Measurements from ENCODE around the gene NTSR2. TPM values are rescaled to one million over a fixed set of nuclear protein-coding genes. Genes with fewer than 3 reads are reported as not detected.
A peak's percentile ranks its signal among the peaks of the same experiment; 100 is the strongest.

Gene NTSR2
- total RNA-seq, 4 donors from 2014 or later = not detected

DNA sequence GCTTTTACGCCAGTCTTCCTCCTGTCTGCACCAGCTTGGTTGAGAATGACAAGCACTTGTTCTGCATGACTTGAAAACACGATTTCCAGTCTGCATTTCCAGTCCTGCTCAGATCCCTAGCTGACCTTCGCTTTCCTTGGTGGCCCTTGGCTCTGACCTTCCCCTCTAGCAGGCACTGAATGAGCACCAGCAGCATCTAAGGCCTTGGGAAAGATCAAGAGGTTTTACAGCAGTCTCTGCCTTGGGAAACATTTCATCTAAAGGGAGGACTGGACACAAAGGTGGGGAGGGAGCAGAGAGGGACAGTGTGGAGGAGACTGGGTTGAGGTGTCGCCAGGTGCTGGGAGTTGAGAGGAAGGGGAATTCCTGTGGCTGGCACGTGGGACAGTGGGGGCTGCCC lies 30.5 kb downstream of the NTSR2 start:
- no peak for TF ChIP-seq POLR2A (IDR thresholded peaks at IDR 0.05)
- TF ChIP-seq, protein P1, sequence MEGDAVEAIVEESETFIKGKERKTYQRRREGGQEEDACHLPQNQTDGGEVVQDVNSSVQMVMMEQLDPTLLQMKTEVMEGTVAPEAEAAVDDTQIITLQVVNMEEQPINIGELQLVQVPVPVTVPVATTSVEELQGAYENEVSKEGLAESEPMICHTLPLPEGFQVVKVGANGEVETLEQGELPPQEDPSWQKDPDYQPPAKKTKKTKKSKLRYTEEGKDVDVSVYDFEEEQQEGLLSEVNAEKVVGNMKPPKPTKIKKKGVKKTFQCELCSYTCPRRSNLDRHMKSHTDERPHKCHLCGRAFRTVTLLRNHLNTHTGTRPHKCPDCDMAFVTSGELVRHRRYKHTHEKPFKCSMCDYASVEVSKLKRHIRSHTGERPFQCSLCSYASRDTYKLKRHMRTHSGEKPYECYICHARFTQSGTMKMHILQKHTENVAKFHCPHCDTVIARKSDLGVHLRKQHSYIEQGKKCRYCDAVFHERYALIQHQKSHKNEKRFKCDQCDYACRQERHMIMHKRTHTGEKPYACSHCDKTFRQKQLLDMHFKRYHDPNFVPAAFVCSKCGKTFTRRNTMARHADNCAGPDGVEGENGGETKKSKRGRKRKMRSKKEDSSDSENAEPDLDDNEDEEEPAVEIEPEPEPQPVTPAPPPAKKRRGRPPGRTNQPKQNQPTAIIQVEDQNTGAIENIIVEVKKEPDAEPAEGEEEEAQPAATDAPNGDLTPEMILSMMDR (IDR thresholded peaks at IDR 0.05) = no peak
- H3K4me1 ChIP-seq = peaks cover 2 to 7% of the 10 kb centered on the region in 2 donors
- no peak overlapping the region for H3K4me3 ChIP-seq (replicated peaks in 1 of 3)
- DNase-seq = no peak
- intact Hi-C loops (cut with DNase I) = no loop called here
- WGBS, 2 donors = 78 to 84% methylated on average over 5 of the region's 5 CpGs
- no peaks in the 10 kb centered on the region for H3K27me3 ChIP-seq
- H3K36me3 ChIP-seq = no peaks in the 10 kb centered on the region
- no peak overlapping the region for H3K27ac ChIP-seq
- H3K9me3 ChIP-seq = no peaks in the 10 kb centered on the region

DNA sequence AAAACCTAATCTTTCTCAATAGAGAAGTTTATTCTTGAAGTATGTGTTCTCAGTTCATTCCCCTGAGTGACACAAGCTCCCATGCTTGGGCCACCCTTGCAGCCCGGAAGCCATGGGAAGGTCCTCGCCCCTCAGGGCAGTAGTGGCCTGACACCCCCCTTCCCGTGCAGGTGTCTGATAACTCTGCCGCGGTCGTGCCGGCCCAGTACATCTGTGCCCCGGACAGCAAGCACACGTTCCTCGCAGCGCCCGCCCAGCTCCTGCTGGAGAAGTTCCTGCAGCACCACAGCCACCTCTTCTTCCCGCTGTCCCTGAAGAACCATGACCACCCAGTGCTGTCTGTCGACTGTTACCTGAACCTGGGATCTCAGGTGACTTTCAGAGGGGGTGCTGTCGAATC lies 32.4 kb downstream of the NTSR2 start:
- TF ChIP-seq, protein P1 (IDR thresholded peaks at IDR 0.05) = no peak
- no peak for TF ChIP-seq POLR2A (IDR thresholded peaks at IDR 0.05)
- H3K4me3 ChIP-seq (replicated peaks in 1 of 3) = no peak overlapping the region
- no peaks in the 10 kb centered on the region for H3K9me3 ChIP-seq
- H3K4me1 ChIP-seq = peaks cover 8 to 15% of the 10 kb centered on the region in 2 donors
- H3K36me3 ChIP-seq = no peaks in the 10 kb centered on the region
- H3K27me3 ChIP-seq = no peaks in the 10 kb centered on the region
- DNase-seq = no peak
- 95 to 98% methylated on average over 15 of the region's 15 CpGs for WGBS, 2 donors
- no peak overlapping the region for H3K27ac ChIP-seq
- intact Hi-C loops (cut with DNase I) = no loop called here

DNA sequence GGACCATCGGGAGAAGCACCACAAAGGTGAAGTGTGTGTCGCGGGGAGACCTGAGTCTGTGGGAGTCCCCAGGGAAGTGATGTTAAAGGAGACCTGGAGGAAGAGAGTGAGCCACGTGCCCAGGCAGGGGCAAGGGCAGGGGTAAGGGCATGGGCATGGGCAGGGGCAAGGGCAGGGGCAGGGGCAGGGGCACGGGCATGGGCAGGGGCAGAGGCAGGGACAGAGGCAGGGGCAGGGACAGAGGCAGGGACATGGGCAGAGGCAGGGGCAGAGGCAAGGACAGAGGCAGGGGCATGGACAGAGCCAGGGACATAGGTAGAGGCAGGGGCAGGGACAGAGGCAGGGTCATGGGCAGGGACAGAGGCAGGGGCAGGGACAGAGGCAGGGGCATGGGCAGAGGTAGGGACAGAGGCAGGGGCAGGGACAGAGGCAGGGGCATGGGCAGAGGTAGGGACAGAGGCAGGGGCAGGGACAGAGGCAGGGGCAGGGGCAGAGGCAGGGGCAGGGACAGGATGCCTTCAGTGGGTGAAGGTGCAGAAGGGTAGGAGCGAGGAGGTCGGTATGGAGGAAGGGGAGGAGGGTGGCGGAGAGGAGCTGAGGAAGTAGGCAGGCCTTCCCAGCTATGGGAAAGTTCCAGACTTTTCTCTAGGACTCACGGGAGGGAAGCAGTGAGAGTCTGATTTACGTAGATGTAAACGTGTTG lies 33.3 kb downstream of the NTSR2 start:
- TF ChIP-seq, protein P1 (IDR thresholded peaks at IDR 0.05) = no peak
- no peak for TF ChIP-seq POLR2A (IDR thresholded peaks at IDR 0.05)
- 70 to 89% methylated on average over 11 of the region's 11 CpGs for WGBS, 2 donors
- H3K27me3 ChIP-seq = no peaks in the 10 kb centered on the region
- intact Hi-C loops (cut with DNase I) = no loop called here
- no peaks in the 10 kb centered on the region for H3K36me3 ChIP-seq
- no peak for DNase-seq
- no peak overlapping the region for H3K27ac ChIP-seq
- no peaks in the 10 kb centered on the region for H3K9me3 ChIP-seq
- peaks cover 8 to 15% of the 10 kb centered on the region in 2 donors for H3K4me1 ChIP-seq
- no peak overlapping the region for H3K4me3 ChIP-seq (replicated peaks in 1 of 3)

DNA sequence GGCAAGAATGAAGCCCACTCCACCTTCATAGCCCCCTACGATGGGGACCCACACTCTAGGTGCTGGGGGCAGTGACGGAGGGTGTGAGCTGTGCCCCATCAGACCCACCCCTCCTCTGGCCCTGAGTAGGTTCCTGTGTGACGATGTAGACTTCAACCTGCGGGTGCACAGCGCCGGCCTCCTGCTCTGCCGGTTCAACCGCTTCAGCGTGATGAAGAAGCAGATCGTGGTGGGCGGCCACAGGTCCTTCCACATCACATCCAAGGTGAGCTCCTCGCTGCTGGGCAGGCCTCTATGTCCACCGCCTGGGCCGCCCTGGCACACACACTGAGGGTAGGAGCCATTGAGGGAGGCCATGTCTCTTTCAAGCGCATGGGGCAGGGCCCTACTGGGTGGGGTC lies 34.9 kb downstream of the NTSR2 start:
- intact Hi-C loops (cut with DNase I) = no loop called here
- H3K27ac ChIP-seq = no peak overlapping the region
- no peaks in the 10 kb centered on the region for H3K36me3 ChIP-seq
- H3K4me1 ChIP-seq = peaks cover 8 to 15% of the 10 kb centered on the region in 2 donors
- WGBS, 2 donors = 83 to 88% methylated on average over 14 to 15 of the region's 15 CpGs
- no peaks in the 10 kb centered on the region for H3K27me3 ChIP-seq
- no peak for DNase-seq
- TF ChIP-seq, protein P1 (IDR thresholded peaks at IDR 0.05) = no peak
- TF ChIP-seq POLR2A (IDR thresholded peaks at IDR 0.05) = no peak
- H3K9me3 ChIP-seq = no peaks in the 10 kb centered on the region
- no peak overlapping the region for H3K4me3 ChIP-seq (replicated peaks in 1 of 3)

DNA sequence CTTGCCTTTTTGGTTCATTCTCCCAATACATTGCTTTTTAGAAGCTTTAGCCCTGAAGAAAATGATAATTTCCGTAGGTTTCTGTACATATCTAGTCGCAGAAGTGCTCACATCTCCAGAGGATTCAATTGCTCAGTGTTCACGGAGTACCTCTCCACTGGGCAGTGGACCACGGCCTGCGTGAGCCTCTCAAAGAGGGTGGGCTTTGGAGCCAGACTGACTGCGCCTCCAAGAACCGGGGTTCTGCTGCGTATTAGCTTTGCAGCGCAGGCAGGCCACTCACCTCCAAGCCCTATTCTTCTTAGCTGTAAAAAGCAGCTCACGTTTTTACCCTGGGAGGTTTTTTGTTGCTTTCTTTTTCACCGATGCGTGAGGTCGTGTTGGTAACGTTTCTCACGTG lies 35.4 kb downstream of the NTSR2 start:
- H3K27me3 ChIP-seq = no peaks in the 10 kb centered on the region
- no peak overlapping the region for H3K4me3 ChIP-seq (replicated peaks in 1 of 3)
- H3K36me3 ChIP-seq = no peaks in the 10 kb centered on the region
- TF ChIP-seq, protein P1 (IDR thresholded peaks at IDR 0.05) = no peak
- TF ChIP-seq POLR2A (IDR thresholded peaks at IDR 0.05) = no peak
- no peak overlapping the region for H3K27ac ChIP-seq
- DNase-seq = peak; percentile 56 to 79
- intact Hi-C loops (cut with DNase I) = no loop called here
- no peaks in the 10 kb centered on the region for H3K9me3 ChIP-seq
- WGBS, 2 donors = 25 to 48% methylated on average over 15 of the region's 15 CpGs
- peaks cover 8 to 15% of the 10 kb centered on the region in 2 donors for H3K4me1 ChIP-seq
